Measurements from ENCODE around the gene KLHL1. TPM values are rescaled to one million over a fixed set of nuclear protein-coding genes. Genes with fewer than 3 reads are reported as not detected.

Gene KLHL1
- polyA plus RNA-seq, 1 of the 3 experiments (the other 2 are of a cell fraction), result not detected

GRCh38 chr13:69820180-69820579, 288.1 kb downstream of the KLHL1 start:
- H3K9me2 ChIP-seq, result no peaks in the 10 kb centered on the region
- peaks cover 0 to 2% of the 10 kb centered on the region in 2 experiments; a peak in 2 of 4 replicates for H3K4me1 ChIP-seq (ENCODE audit: control insufficient read depth in 1 of 2, insufficient read depth in 2 of 2, low read depth in 1 of 2, low read length in 1 of 2)
- no peaks in the 10 kb centered on the region for H4K20me1 ChIP-seq (ENCODE audit: insufficient read depth)
- WGBS (ENCODE audit: low lambda C conversion rate), result 16% methylated on average over 6 of the region's 6 CpGs
- H2AFZ ChIP-seq (ENCODE audit: low read depth), result no peak overlapping the region
- H3K36me3 ChIP-seq (replicated peaks in 1 of 2; ENCODE audit: control insufficient read depth in 1 of 2, insufficient read depth in 2 of 2, low read length in 1 of 2), result no peaks in the 10 kb centered on the region
- DNase-seq, result peak; percentile 8
- H3K4me3 ChIP-seq (ENCODE audit: low read depth in 2 of 2, low read length in 1 of 2), result no peak overlapping the region
- TF ChIP-seq CHD2 (IDR thresholded peaks at IDR 0.05; ENCODE audit: low read length, partially characterized antibody) (no peak), REST (IDR thresholded peaks at IDR 0.05; ENCODE audit: low read depth, low read length) (no peak), EP300 (IDR thresholded peaks at IDR 0.05; ENCODE audit: borderline replicate concordance in 1 of 2, low read depth in 1 of 2, low read length in 1 of 2) (peak in 1 of 2 experiments; percentile 70; a peak in 1 of 4 replicates), NFIC (IDR thresholded peaks at IDR 0.05; ENCODE audit: borderline replicate concordance) (no peak), SIN3A (IDR thresholded peaks at IDR 0.05; ENCODE audit: borderline replicate concordance, low read depth, low read length) (no peak), FOXJ3 (CRISPR knock-in tag; IDR thresholded peaks at IDR 0.05) (no peak), MXI1 (IDR thresholded peaks at IDR 0.05; ENCODE audit: low read depth, low read length) (no peak), USF1 (IDR thresholded peaks at IDR 0.05; ENCODE audit: borderline replicate concordance, low read depth) (no peak), RFX5 (IDR thresholded peaks at IDR 0.05; ENCODE audit: low read length) (no peak), POLR2AphosphoS5 (IDR thresholded peaks at IDR 0.05; ENCODE audit: low read depth, low read length) (no peak), IRF3 (IDR thresholded peaks at IDR 0.05; ENCODE audit: low read depth, low read length) (no peak), ZBTB33 (IDR thresholded peaks at IDR 0.05; ENCODE audit: borderline replicate concordance, low read depth) (no peak), RCOR1 (IDR thresholded peaks at IDR 0.05; ENCODE audit: low read length) (peak; percentile 43; the same call in 1 of the 2 replicates), ELF1 (IDR thresholded peaks at IDR 0.05) (no peak), GATA2 (CRISPR knock-in tag; IDR thresholded peaks at IDR 0.05) (peak; percentile 83), SMC3 (IDR thresholded peaks at IDR 0.05; ENCODE audit: low read depth, low read length) (no peak), CTCF (IDR thresholded peaks at IDR 0.05) (no peak), JUND (IDR thresholded peaks at IDR 0.05) (no peak), GABPA (IDR thresholded peaks at IDR 0.05; ENCODE audit: low read depth) (no peak), RXRA (IDR thresholded peaks at IDR 0.05; ENCODE audit: borderline replicate concordance, low read depth) (no peak)
- no peak overlapping the region for H3K9ac ChIP-seq
- no peak overlapping the region for H3K4me2 ChIP-seq
- H3K27ac ChIP-seq (ENCODE audit: low read depth in 2 of 2, low read length in 1 of 2), result no peak overlapping the region; a peak in 2 of 4 replicates
- no peaks in the 10 kb centered on the region for H3K9me3 ChIP-seq
- ChIA-PET CTCF (no interaction called here), POLR2A (no interaction called here)
- no peaks in the 10 kb centered on the region for H3K79me2 ChIP-seq (ENCODE audit: insufficient read depth)
- H3K27me3 ChIP-seq (ENCODE audit: insufficient read depth), result no peaks in the 10 kb centered on the region
- no peaks in the 10 kb centered on the region for H3F3A ChIP-seq (replicated peaks; ENCODE audit: insufficient read depth)
